GM21723 (cell line): ENCODE results near the gene KYNU.
"Not testable (repeated sequence)": the region's sequence is repeated elsewhere in the genome, so short reads cannot be mapped to it uniquely, and the experiment has no call there.

Source experiments
- ATAC-seq: cut with Tn5 transposase; IDR thresholded peaks from one replicate; pipeline ENCODE4 v1.9.1; 2021; ENCODE audit warnings: mild to moderate bottlenecking, moderate library complexity; ENCODE audit not compliant: unreplicated experiment

KYNU gene

DNA sequence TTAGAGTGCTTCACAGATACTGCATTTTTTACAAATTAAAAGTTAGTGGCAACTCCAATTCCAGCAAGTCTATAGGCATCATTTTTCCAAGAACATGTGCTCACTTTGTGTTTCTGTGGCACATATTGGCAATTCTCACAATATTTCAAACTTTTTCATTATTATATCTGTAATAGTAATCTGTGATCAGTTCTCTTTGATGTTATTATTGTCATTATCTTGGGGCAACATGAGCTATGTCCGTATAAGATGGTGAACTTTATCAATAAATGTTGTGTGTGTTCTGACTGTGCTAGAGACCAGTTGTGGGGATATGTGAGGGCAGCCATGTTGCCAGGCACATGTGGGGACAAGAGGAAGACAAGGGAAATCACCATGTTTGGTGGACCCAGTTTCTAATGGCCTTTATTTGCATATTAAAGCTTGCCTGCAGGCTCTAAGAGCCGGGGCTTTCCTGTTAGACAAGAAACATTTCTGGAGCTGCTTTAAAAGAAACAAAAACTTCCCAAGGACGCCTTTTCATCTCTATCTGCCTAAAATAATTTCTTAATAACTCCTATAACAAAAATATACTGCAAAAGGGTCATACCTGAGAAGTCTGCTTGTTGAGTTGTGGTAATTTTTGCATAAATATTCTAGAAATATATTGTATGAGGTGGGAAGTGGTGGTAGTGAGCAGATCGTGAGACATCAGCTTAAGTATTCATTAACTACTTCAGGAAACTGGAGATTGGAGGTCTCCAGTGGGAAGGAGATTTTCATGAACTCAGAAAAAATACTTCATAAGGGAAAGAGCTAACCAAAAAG lies 37.2 kb downstream of the KYNU start:
- peak; percentile 98 for ATAC-seq

DNA sequence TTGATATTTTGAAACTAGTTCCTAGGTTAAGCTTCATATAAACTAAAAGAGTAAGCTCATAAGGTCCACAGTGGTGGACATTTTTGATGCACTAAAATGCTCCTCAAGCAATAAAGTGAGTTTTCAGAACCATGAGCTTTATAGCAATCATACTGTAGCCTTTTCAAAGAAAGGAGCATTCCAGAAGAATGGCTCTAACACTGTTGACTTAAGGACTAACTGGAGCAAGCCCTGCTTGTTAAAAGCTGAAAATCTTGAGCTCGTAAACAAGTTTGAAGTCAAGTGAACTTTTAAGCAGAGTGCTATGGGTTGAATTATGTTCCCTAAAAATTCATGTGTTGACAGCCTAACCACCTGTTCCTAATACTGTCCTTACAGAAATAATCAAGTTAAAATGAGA lies 38.0 kb downstream of the KYNU start:
- peak; percentile 17 for ATAC-seq

DNA sequence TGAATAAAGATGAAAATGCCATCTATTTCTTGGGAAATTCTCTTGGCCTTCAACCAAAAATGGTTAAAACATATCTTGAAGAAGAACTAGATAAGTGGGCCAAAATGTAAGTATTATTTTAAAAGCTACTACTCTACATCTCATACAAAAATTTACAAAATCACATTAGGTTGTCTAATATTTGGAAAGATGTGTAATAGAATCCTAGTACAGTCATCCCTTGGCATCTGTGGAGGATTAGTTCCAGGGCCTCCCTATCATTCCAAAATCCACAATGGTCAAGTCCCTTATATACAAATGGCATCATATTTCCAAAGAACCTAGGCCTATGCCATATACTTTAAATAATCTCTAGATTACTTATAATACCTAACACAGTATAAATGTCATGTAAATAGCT lies 41.2 kb downstream of the KYNU start:
- ATAC-seq: no peak

GRCh38 chr2:142920571-142920970 lies 43.1 kb downstream of the KYNU start:
- ATAC-seq: no peak

DNA sequence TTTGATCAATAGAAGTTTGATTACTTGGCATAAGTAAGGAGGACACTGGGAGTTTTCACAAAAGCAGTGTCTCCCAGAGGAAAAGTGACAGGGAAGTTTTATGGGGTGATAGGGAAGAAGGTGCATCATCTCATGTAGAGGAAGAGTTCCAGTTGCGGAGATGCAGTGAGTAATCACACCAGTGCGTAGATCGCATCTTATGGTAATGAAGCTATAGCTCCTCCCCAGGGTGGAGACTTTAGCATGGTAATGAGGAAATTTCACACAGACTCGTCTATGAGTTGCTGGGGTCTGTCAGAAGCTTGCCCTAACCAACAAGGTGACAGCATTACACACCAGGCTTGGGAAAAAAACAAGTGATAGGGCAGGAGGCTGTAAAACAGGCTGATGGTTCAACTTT lies 49.0 kb downstream of the KYNU start:
- no peak for ATAC-seq

GRCh38 chr2:142930835-142931398 lies 53.5 kb downstream of the KYNU start:
- ATAC-seq: no peak

- no peak for ATAC-seq
Observed at GRCh38 chr2:142933916-142934315, 56.5 kb downstream of the KYNU start.

GRCh38 chr2:142935563-142936089 lies 58.2 kb downstream of the KYNU start:
- no peak for ATAC-seq

DNA sequence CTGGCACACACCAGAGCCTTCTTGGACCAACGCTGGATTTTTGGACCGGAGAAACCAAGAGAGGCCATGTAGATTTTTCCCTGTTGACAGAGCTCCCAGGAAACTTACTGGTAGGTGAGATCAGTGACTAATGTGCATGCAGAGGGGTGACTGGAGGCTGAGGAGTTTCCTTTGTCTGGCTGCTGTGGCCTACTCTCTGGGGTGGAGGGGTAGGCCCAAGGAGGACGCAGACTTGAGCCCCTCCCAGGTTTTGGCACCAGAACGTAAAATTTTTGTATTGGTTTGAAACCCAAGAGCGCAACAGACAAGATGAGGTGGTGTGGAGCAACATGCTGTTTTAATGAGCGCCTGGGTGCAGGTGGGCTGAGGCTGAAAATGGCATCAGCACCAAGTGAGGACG lies 59.2 kb downstream of the KYNU start:
- ATAC-seq: no peak

- ATAC-seq: no peak
Observed at GRCh38 chr2:142937347-142937746, 59.9 kb downstream of the KYNU start.

DNA sequence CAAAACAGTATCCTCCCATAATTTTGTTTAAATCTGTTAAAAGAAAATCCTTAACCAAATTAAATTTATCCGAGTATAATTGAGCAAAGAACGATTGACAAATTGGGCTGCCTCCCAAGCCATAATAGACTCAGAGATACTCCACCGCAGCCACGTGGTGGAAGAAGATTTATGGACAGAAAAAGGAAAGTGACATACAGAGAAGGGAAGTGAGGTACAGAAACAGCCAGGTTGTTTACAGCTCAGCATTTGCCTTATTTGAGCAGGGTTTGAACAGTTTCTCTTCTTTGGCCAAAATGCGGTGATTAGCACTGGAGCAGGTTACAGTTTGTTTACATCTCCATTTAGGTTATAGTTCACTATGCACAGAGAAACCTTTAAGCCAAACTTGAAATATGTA lies 60.8 kb downstream of the KYNU start:
- no peak for ATAC-seq

- ATAC-seq: no peak
Observed at GRCh38 chr2:142940606-142941223, 63.3 kb downstream of the KYNU start.

DNA sequence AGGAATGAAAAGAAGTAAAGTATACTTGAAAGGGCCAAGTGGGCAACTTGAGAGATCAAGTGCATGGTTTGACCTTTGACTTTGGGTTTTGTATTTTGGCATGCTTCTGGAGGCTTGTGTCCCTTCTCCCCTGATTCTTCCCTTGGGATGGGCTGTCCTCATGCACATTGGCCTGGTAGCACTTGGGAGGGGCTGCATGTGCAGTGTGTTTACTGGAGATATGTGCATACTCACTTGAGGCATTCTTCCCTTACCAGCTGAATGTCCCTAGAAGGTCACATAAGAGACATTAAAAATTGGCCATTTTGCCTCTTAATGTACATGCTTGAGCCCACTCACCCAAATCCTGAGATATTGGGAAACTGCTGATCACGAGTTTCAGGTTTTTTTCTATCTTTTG lies 65.2 kb downstream of the KYNU start:
- no peak for ATAC-seq

GRCh38 chr2:142944264-142944663 lies 66.8 kb downstream of the KYNU start:
- ATAC-seq: no peak

DNA sequence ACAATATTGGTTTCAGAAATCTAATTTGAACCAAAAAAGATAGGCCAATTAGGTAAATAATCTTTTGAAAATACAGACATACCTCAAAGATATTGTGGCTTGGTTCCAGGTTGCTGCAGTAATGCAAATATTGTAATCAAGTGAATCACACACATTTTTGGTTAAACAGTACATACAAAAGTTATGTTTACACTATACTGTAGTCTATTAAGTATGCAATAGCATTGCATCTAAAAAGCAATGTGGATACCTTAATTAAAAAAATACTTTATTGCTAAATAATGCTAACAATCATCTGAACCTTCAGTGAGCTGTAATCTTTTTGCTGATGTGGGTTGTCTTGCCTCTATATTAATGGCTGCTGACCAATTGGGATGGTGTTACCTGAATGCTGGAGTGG lies 67.3 kb downstream of the KYNU start:
- no peak for ATAC-seq

DNA sequence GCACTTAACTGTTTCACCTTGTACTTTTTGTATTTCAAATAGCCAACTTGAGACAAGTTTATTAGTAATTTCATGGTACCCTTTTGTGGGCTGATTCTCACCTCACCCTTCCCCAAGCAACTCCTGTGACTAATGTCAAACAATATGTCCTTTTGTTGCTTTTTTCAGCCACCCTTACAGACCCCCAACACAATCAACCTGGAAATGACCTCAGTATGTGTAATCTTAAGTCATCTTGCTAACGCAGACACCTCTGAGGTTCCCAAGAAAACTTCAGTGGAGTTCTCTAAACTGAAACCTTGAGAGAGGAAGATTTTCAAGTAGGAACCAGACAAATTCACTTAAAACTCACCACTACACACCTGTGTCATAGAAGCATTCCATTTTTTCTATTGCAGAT lies 69.5 kb downstream of the KYNU start:
- no peak for ATAC-seq

DNA sequence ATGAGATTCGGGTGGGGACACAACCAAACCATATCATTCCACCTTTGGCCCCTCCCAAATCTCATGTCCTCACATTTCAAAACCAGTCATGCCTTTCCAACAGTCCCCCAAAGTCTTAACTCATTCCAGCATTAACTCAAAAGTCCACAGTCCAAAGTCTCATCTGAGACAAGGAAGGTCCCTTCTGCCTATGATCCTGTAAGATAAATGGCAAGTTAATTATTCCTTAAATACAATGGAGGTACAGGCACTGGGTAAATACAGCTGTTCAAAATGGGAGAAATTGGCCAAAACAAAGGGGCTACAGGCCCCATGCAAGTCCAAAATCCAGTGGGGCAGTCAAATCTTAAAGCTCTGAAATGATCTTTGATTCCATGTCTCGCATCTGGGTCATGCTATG lies 71.3 kb downstream of the KYNU start:
- not testable (repeated sequence) for ATAC-seq

- ATAC-seq: not testable (repeated sequence)
Observed at GRCh38 chr2:142950323-142950722, 72.9 kb downstream of the KYNU start.

- ATAC-seq: no peak
Observed at GRCh38 chr2:142951190-142952007, 73.9 kb downstream of the KYNU start.

DNA sequence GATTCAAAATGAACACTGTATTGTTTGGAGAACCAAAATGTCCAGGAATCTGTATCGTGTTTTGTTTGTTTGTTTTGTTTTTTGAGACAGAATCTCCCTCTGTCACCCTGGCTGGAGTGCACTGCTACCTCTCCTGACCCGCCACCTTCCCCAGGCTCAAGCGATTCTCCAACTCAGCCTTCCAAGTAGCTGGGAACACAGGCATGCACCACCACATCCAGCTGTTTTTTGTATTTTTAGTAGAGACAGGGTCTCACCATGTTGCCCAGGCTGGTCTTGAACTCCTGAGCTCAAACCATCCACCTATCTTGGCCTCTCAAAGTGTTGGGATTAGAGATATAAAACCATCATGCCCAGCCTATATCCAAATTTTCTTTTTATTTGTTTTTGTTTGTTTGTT lies 74.6 kb downstream of the KYNU start:
- ATAC-seq: no peak

- no peak for ATAC-seq
Observed at GRCh38 chr2:142952793-142953494, 75.5 kb downstream of the KYNU start.
